Ureter (tissue), 1 donor: Measurements from ENCODE around the gene FJX1. TPM values are rescaled to one million over a fixed set of nuclear protein-coding genes. Genes with fewer than 3 reads are reported as not detected.

ENCODE experiments used
- DNase-seq: peaks from one replicate; pipeline ENCODE4 v3.0.0-alpha.2; 2020; ENCODE audit warnings: low spot score
- total RNA-seq: library from RNA; stranded (reverse); gene quantifications from one replicate; pipeline ENCODE4 v1.2.4, GENCODE V29; 2023
- donor health status: DM: yes; HTN: yes; CAD: no.

FJX1 gene, protein sequence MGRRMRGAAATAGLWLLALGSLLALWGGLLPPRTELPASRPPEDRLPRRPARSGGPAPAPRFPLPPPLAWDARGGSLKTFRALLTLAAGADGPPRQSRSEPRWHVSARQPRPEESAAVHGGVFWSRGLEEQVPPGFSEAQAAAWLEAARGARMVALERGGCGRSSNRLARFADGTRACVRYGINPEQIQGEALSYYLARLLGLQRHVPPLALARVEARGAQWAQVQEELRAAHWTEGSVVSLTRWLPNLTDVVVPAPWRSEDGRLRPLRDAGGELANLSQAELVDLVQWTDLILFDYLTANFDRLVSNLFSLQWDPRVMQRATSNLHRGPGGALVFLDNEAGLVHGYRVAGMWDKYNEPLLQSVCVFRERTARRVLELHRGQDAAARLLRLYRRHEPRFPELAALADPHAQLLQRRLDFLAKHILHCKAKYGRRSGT
- total RNA-seq, result 13.4 TPM

DNA sequence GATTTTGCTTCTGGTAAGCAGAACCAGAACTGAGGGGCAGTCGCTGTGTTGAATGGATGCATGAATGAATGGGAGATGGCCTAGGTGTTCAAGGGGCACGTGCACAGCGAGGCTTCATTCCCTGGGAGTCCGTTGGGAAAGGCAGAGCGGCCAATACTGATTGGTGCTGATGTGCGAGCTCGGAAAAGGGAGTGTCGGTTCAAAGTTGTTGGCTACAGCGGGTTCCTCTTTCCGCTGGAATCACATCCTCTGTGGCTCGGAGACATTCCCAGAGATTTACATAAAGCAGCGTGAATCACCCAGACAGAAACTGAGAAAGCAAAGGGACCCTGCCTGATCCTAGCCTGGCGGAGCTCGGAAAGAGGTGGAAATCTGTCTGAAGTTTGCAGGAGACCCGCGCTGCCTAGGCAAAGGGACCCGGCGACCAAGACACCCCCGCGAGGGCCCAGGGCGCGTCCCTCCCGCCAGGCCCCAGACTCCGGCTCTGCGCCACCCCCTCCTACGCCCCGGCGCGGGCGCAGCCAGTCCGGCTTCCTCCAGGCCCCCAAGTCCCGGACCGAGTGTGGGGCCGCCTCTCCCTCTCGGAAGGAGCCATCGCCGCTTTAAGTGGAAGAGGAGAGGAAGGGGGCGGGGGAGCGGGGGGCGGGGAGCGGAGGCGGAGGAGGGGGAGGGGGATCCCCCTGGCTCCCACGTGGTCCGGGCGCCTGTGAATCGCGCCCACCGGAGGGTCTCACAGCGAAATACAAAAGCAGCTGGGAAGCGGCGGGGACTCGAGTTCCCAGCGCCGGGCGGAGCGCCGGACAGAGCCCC is at the start of gene FJX1:
TSS of gene FJX1 (plus strand) at position 774 of the 810 bp plus-strand sequence. CDS start 177 bp downstream, outside the sequence.
- no peak for DNase-seq

DNA sequence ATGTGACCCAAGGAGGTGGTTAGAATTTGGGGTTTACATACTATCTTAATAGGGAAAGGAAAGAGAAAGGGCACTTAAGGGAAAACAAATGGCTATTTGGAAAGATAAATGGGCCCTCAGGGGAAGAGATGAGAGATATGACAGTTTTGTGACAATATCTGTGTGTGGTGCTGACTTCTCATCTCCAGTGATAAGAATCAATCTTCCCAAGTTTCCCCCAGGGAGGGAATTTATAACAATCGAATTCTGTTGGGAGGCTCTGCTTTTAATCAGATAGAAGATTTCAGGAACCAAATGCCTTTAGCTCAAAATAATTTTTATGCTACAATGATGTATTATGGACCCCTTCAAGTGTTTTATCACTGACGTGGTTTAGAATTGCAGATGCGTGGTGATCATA is 46.6 kb upstream of the FJX1 start:
- no peak for DNase-seq

DNA sequence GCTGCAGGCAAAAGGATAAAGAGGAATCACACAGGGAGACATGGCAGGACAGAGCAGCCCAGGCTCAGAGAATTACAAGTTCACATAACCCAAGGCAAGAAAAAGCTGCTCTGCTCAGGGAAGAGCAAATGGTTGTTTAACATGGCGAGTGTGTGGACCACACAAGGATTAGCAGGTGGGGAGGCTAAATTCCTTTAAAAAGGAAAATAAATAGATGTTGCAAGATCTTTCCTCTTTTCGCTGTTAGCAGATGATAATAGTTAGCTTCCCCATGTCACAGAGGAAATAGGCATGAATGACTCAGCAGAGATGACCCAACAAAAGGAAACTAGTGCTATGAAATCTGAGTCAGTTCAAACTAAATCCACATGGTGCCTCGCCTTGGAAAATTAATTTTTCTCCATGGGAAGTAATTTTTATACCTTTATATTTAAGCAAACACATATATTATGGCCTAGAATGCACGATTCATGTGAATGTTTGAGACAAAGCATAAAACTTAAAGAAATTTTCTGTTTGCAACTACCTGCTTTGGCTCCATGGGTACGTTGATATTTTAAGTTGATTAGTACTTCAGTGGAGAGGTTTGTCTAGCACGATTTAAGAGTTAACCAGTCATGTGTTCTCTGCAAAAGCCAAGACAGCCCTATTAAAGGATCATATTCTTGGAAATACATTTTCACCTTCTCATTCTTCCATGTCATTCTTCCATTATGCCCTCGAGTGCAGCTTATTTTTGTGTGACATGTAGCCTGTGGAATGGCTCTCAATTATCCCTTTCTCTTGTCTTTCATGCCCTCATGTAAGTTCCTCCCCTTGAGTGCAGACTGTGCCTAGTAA is 38.5 kb upstream of the FJX1 start:
- no peak for DNase-seq

DNA sequence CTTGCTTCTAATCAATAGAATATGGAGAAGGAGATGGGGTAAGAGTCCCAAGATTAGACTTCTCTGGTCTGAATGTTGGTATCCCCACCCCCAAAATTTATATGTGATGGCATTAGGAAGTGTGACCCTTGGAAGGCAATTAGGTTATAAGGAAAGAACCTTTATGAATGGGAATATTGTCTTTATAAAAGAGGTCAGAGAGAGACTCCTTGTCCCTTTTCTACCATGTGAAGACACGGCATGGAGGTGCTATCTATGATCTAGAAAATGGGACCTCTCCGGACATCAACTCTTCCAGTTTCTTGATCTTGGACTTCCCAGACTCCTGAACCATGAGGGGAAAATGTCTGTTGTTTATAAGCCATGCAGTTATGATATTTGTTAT is 37.9 kb upstream of the FJX1 start:
- no peak for DNase-seq

DNA sequence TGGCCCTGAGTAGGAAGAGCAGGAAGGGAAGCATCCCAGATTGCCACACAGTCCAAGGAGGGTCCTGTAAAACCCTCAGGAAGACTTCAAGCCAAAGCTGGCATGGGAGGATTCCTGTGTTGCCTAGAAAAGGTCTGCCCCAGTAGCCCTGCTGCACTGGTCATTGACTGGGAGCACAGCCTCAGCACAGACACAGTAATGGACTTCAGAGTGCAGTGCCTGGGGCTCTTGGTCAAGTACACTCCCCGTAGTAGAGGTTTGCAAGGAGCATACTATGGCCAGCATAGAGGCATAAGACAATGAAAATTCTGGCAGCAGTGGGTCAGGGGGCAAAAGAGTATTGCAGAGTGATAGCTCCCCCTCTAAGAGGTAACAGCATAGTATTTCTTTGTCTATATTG is 36.2 kb upstream of the FJX1 start:
- no peak for DNase-seq

DNA sequence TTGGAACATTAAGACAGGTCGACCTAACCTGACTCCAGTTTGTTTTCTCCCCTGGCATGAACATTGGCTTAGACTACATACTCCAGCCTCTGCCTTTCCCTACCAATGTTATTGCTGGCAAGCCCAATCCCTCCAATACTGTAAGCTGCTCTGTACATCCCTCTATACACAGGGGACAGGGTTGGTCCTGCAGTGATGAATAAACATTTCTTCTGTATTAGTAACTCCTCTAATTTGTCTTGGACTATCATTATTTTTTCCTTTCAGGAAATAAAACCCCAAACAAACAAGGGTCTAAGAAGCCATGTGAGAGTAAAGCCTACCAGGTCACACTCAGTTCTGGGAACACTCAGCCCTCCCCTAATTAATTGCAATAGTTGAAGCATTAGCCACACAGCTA is 35.1 kb upstream of the FJX1 start:
- DNase-seq, result no peak

DNA sequence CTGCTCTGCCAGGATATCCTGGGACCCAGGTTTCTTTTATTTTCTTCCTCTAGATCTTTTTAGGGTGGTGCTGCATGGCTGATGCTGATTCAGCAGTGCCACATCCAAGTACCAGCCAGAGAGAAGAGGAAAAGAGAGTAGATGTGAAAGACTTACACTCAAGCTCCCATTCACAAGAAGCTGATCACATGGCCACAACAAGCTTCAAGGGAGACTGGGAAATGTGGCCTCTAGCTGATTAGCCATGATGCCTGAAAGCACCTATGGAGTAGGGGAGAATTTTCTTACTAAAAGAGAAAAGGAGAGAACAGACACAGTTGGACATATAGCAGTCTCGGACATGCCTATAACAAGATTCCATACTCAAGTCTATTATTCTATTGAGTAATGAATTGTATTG is 34.4 kb upstream of the FJX1 start:
- no peak for DNase-seq

DNA sequence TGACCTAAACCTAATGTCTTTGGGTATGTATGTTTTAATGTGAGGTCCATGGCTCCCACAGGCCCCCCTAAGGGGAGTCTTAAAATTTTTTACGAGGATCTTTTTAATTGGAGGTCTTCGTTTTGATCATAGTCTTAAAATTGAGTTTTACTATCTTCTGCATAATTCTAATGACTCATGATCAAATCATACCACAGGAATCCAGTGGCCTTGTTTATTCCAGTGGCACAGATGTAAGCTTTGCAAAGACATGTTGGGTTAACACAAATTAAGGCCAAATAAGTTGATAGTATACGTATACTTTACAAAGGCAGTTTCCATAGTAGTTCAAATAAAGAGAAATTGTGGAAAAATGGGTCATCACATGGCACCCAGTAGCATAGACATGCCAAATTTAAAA is 33.9 kb upstream of the FJX1 start:
- DNase-seq, result no peak

DNA sequence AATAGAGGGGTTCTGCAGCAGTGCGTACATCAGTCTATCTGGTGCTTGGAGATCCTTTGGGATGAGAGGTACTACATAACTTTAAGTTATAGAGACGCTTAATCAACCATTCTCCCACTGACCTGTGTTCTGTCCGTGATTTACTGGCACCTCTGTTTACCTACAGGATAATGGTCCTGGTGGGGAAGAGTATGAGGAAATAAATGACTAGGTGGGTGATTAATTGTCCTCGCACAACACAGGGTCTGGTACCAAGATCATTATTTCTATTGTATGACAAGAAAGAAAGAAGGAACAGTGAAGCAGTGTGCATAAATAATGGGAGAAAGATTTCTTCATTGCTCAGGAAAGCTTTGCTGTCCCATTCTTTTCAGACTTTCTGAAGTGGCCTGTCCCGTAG is 32.8 kb upstream of the FJX1 start:
- no peak for DNase-seq

DNA sequence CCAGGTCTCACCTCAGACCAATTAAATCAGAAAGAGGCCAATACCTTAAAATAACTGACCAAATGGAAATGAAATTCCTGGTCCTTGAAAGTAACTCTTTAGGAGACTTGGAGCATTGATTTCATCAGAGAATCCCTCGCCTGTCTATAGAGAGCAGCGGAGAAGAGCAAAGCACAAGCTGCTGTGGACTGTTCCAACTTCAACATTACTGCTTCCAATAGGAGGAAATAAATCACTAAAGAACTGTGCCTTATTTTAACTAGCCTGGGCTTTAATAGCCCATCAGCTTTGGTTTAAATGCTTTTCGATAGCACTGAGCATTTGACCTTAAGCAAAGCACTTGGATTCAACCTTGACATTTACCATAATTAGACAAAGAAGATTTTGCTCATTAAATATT is 32.0 kb upstream of the FJX1 start:
- DNase-seq, result no peak

DNA sequence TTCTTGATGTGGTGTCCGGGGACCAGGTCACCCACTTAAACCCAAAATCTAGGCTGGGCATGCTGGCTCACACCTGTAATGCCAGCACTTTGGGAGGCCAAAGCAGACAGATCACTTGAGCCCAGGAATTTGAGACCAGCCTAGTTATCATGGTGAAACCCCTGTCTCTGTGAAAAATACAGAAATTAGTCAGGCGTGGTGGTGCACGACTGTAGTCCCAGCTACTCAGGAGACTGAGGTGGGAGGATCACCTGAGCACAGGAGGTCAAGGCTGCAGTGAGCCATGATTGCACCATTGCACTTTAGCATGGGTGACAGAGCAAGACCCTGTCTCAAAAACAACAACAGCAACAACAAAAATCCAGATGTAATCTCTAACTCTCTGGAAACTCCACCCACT is 30.3 kb upstream of the FJX1 start:
- DNase-seq, result no peak

DNA sequence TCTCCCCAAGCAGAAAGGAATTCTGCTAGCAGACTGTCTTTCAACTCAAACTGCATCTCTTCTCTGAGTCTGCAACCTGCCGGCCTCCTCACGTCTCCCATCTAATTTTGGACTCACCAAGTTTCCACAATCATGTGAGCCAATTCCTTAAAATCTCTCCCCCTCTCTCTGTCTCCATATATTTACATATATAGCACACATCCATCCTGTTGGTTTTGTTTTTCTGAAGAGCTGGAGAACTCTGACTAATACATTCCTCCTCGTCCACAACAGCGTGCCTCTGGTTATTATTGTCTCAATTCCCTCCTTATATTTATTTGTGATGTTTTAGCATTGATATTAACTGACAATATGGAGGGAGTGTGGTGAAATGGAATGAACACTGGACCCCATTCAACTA is 29.6 kb upstream of the FJX1 start:
- DNase-seq, result no peak

DNA sequence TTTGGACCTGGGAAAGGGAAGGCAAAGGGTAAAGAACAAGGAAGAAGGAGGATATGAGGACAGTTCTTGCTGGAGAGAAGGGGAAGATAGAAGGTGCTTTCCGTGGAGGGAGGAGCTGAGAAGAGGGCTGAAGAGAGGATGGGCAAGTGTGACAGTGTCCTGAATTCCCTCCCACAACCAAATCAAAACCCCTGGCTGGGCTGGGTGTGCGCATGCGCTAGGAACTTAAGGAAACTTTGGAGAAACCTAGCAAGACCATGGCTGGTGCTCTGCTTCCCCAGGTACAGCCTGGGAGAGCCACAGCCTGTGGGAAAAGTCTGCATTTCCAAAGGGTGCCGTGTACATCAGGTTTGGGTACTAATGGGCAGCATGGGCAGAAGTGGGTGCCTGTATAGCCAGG is 29.0 kb upstream of the FJX1 start:
- no peak for DNase-seq

DNA sequence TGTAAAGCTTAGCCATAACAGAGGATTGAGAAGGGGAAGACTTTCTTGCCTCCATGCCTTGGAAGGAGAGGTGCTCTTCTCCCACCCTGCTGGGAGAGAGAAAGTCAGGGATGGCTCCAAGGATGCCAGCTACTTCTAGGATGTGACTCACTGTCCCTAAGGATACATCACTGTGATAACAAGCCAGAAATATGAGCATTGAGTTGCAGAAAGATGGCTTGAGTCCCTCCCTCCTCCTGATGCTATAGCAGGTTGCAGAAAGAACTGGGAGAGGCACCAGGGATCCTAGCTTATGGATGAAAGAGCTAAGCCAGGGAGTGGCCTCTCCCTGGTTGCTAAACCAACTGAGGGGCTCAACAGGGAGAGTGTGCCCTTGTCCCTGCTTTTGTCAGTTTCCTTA is 27.8 kb upstream of the FJX1 start:
- DNase-seq, result no peak

DNA sequence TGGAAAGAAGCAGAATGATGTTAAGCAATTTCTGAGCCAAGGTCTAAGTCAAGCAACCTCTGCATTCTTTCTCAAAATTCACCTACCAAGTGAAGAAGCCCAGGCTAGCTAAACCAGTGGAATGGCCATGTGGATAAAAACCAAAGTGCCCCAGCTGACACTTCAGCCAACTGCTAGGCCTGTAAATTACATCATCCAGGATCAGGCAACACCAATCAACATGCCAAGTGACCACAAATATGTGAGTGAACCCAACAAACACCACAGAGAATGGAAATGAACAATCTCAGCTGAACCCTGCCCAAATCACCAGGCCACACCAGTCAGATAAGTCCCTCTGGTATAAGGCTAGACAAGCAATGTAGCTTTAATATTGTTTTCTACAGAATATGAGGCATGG is 25.1 kb upstream of the FJX1 start:
- DNase-seq, result no peak

DNA sequence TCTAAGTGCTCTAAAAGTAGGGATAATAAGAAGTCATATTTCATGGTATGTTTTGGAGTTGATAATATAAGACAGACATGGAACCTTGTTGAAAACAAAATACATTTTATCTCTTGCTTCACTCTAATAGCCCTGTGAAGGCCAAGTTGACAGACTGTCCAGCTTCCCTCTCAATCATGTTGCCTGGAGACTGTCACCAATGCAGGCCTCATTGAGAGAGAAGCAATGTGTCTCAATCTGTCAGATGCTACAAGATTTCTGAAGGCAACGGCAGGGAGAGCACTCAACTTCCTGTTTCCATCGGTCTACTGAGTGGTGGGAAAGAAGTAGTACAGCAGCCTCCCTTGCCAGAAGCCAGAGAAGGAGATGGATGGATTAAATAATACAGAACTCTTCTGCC is 23.6 kb upstream of the FJX1 start:
- DNase-seq, result no peak

DNA sequence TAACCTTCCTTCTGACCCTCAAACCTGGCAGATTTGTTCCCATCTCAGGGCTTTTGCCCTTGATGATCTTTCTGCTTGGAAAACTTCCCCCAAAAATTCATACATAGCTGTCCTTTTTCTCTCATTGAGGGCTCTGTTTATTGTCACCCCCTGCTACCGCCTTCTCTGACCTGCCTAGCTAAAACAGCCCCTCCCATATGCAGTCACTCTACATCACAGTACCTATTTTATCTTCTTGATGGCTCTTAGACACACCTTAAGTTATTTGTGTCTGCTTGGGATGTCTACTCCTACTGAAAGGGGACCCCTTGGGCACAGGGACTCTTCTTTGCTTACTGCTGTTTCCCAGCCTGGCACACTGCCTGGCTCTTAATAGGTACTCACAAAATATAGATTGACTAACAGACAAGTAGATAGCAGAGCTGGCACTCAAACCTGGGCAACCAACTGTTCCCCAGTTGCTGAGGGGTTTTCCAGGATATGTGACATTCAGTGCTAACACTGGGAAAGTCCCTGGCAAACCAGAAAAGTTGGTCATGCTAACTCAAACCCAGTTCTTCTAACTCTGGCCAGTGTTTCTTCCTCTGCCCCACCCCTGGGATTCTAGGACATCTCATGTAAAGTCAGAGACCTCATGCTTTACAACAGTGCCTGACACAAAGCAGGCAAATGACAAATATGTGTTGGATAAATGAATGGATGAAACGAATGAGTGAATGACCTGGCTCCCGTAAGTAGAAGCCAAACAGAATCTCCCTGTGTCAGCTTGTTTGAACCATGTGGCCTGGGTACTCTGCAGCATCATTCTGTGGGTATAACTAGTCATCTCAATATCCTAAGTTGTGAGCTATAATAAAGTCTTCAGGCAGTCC is 19.8 kb upstream of the FJX1 start:
- no peak for DNase-seq

DNA sequence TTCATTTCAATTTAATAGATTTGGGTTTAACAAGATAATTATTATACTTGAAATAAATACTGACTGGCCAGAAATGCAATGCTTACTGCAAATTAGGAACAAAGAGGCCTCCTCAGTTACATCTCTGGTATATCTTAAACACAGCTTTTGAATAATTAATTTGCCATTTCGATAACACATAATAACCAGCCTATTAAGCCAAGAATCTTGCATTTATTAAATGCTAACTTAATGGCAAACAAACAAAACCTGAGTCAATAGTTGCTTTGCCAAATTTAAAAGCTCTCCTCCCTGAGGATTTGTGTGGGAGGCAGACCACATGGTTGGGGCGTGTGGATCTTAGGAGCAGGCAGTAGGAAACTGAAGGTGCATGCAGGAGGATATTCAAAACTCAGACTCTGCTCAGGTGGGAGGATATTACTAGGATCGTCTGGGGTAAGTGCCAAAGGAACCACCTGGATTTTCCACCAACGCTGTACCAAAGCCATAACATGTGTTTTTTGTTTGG is 17.9 kb upstream of the FJX1 start:
- DNase-seq, result no peak

DNA sequence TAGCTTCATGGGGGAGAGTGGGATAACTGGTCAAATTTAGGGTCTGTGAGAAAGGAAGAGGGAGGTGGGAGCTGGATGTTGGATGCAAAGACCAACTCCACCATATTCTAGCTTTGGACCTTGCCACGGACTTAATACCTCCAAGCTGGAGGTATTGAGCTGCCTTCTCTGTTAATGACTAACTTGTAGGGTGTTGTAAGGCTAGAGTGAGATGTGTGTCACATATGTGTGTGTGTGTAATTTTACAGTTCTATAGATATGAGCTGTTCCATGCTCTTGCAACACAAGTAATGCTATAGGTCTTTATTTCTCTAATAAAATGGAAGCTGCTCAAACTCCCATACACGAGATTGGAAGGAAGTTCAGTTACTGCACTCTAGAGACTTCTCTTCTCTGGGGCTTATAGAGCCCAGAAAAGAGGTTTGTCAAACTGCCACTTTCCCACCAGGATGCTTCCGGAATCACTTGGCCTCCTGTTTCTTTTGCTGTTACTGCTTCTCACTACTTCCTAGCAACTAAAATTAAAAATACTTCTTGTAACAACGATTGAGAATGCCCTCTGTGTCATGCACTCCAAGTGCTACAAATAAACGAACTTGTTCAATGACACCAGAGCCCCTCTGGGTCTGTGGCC is 16.0 kb upstream of the FJX1 start:
- no peak for DNase-seq

DNA sequence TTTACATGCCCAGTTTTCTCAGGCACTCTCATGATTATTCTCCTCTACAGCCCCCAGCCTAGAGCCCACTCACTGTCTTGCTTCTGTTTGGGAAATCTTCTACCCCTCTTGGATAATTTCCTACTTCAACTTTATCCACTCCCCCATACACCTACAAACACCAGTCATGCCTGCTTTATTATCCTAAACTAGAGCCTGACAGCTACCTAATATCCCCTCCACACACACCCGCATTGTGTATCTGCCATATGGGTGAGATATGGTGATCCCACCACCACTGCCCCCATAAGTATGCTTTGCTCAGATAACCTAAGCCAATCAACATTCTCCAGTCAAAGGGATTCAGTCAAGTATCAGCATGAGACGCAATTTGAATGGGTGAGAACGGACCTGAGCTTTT is 15.3 kb upstream of the FJX1 start:
- no peak for DNase-seq

DNA sequence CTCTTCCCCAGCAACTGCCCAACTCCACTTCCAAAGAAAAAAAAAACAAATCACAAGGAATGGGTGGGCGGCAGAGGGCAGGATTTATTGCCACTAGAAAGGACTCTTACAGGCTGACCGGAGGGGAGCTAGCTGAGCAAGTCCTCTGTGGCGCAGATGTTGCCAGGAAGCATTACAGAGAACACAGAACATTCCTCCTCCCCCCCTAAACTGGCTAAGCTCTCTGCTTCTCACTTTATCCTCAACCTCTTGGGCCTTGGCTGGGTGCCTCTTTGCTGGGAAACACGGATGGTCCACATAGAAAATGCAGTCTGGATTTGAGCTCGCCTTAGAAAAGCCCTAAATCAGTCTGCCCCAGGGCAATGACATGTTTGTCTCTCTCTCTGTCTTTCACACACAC is 12.6 kb upstream of the FJX1 start:
- no peak for DNase-seq
